HL-60/S4 treated with retinoic acid at 250 ng/mL for 4 days and 3 days (cell line): Measurements from ENCODE around the gene CD83.

ENCODE experiments used
- in situ Hi-C: fragments of 300-500 bp; cut with MboI; formaldehyde crosslinking; loops from 2 replicates; pipeline ENCODE4 v1.7.0; 2022; ENCODE audit warnings: low sequenced_read_pairs

CD83 gene

GRCh38 chr6:14089224-14089623, 28.3 kb upstream of the CD83 start:
- in situ Hi-C loops: no loop called here

GRCh38 chr6:14091339-14091978, 26.1 kb upstream of the CD83 start:
- in situ Hi-C loops: no loop called here

GRCh38 chr6:14092316-14092715, 25.3 kb upstream of the CD83 start:
- in situ Hi-C loops: no loop called here

GRCh38 chr6:14092838-14093789, 24.5 kb upstream of the CD83 start:
- in situ Hi-C loops: no loop called here

GRCh38 chr6:14094721-14095120, 22.9 kb upstream of the CD83 start:
- in situ Hi-C loops: no loop called here

- in situ Hi-C loops: no loop called here
Measured at GRCh38 chr6:14095437-14095836, 22.1 kb upstream of the CD83 start.

GRCh38 chr6:14100138-14100537, 17.4 kb upstream of the CD83 start:
- in situ Hi-C loops: no loop called here

- in situ Hi-C loops: no loop called here
Measured at GRCh38 chr6:14100966-14101365, 16.6 kb upstream of the CD83 start.

- in situ Hi-C loops: no loop called here
Measured at GRCh38 chr6:14102383-14102782, 15.2 kb upstream of the CD83 start.

GRCh38 chr6:14105547-14105946, 12.0 kb upstream of the CD83 start:
- in situ Hi-C loops: no loop called here

- in situ Hi-C loops: no loop called here
Measured at GRCh38 chr6:14107000-14107399, 10.6 kb upstream of the CD83 start.

- in situ Hi-C loops: no loop called here
Measured at GRCh38 chr6:14107711-14108494, 9.7 kb upstream of the CD83 start.

- in situ Hi-C loops: no loop called here
Measured at GRCh38 chr6:14108571-14109410, 8.8 kb upstream of the CD83 start.

GRCh38 chr6:14109411-14109826, 8.2 kb upstream of the CD83 start:
- in situ Hi-C loops: no loop called here

- in situ Hi-C loops: no loop called here
Measured at GRCh38 chr6:14110001-14110818, 7.4 kb upstream of the CD83 start.

- in situ Hi-C loops: no loop called here
Measured at GRCh38 chr6:14113976-14114375, 3.6 kb upstream of the CD83 start.

GRCh38 chr6:14118091-14118439, 493 bp downstream of the CD83 start:
- in situ Hi-C loops: no loop called here

- in situ Hi-C loops: no loop called here
Measured at GRCh38 chr6:14118446-14118845, 874 bp downstream of the CD83 start.

- in situ Hi-C loops: no loop called here
Measured at GRCh38 chr6:14119784-14120183, 2.2 kb downstream of the CD83 start.

- in situ Hi-C loops: no loop called here
Measured at GRCh38 chr6:14120546-14120945, 3.0 kb downstream of the CD83 start.
